ENCODE measurements around the gene MYO1D. TPM values are rescaled to one million over a fixed set of nuclear protein-coding genes. Genes with fewer than 3 reads are reported as not detected.
"Not testable (repeated sequence)": the region's sequence is repeated elsewhere in the genome, so short reads cannot be mapped to it uniquely, and the experiment has no call there.

Gene MYO1D
- polyA plus RNA-seq, 1 donor from 2014 or later = 11.6 TPM

DNA sequence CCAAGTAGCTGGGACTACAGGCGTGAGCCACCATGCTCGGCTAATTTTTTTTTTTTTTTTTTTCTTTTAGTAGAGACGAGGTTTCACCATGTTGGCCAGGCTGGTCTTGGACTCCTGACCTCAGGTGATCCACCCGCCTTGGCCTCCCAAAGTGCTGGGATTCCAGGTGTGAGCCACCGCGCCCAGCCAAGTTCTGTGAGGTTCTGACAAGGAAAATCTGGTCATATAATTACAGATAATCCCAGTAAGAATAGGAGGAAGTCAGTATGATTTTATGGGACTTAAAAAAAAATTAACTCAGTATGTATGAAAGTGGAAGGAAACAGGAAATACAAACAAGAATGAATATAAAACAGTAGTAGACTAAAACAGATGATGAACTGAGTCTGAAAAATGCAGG is 426.5 kb downstream of the MYO1D start:
- H3K27ac Mint-ChIP-seq, H3K9me3 Mint-ChIP-seq, H3K4me3 Mint-ChIP-seq, H3K36me3 Mint-ChIP-seq, H3K27me3 Mint-ChIP-seq: not testable (repeated sequence)
- peaks cover 13 to 28% (median 21%) of the 10 kb centered on the region in 3 donors for H3K4me1 Mint-ChIP-seq

DNA sequence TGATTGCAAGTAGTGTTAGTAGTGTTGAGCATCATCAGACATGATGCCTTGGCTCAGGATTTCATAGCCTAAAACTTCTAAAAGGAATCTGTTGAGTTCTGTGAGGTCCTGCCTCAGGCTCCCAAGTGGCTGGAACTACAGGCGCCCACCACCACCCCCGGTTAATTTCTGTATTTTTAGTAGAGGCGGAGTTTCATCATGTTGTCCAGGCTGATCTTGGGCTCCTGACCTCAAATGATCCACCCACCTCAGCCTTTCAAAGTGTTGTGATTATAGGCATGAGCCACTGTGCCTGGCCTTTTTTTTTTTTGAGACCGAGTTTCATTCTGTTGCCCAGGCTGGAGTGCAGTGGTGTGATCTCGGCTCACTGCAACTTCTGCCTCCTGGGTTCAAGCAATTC is 427.0 kb downstream of the MYO1D start:
- peaks cover 13 to 25% (median 22%) of the 10 kb centered on the region in 3 donors for H3K4me1 Mint-ChIP-seq
- peaks cover 7% of the 10 kb centered on the region for H3K36me3 Mint-ChIP-seq
- H3K27me3 Mint-ChIP-seq = no peaks in the 10 kb centered on the region
- no peak overlapping the region for H3K27ac Mint-ChIP-seq
- no peak overlapping the region for H3K4me3 Mint-ChIP-seq
- H3K9me3 Mint-ChIP-seq = no peaks in the 10 kb centered on the region

DNA sequence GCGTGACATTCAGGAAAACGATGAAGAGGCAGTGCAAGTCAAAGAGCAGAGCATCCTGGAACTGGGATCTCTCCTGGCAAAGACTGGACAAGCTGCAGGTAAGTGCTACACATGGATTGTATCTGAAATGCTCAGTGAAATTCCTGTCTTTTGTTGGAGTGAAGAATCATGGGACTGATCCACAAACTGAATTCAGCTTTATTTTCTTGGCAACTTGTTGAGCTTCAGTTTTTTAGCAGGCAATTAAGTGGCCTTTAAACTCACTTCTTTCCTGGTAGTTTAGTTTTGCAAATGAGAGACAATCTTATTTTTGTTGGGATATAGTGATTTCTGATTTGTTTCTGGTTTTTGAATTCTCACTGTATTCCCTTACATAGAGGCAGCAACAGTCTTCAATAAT is 430.0 kb downstream of the MYO1D start:
- H3K4me3 Mint-ChIP-seq = peak overlapping the region in 3 of 4 donors; percentile 36 to 65 (median 53)
- peak overlapping the region in 1 of 3 donors; percentile 54 for H3K27ac Mint-ChIP-seq
- H3K4me1 Mint-ChIP-seq = peaks cover 17 to 28% (median 24%) of the 10 kb centered on the region in 3 donors
- H3K36me3 Mint-ChIP-seq = peaks cover 7% of the 10 kb centered on the region
- H3K9me3 Mint-ChIP-seq = no peaks in the 10 kb centered on the region
- peaks cover 1% of the 10 kb centered on the region for H3K27me3 Mint-ChIP-seq

DNA sequence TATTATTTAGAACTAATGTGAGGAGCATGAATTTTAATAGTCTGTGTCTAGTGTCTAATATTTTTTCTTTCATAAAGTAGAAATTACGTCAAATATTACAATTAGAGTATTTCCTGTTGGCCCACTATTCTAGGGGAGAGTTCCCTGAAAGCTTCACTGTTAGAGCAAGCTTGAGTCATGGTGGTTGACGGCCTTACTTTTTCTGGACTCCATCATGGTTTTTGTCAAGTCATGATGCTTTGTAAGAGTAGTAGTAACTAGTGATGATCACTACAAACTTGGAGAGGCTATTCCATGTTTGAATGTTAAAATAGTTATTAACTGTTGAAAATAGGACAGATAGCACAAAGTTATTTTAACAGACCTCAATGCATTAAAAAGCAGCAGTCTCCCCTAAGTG is 431.0 kb downstream of the MYO1D start:
- H3K4me1 Mint-ChIP-seq = peaks cover 17 to 29% (median 27%) of the 10 kb centered on the region in 3 donors
- peaks cover 7% of the 10 kb centered on the region for H3K36me3 Mint-ChIP-seq
- H3K9me3 Mint-ChIP-seq = no peaks in the 10 kb centered on the region
- peak overlapping the region in 1 of 3 donors; percentile 1 for H3K27ac Mint-ChIP-seq
- H3K27me3 Mint-ChIP-seq = peaks cover 1% of the 10 kb centered on the region
- peak overlapping the region; percentile 65 to 91 (median 88) for H3K4me3 Mint-ChIP-seq

DNA sequence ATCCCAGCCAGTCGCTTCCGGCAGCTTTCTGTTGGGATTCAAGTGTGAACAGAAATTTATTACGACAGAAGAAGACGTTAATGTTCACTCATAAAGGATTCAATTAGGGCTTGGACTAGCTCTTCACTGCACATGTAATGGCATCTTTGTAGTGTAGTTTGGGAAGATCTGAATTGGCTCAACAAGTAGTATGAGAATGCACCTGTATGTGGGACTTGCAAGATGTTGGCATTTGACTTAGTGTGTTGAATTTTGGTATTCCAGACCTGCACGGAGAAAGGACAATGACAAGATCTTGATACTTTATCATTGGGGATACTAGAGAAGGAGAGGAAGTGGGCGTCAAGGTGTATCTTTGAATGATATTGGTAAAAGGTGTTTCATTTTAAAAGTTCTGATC is 431.4 kb downstream of the MYO1D start:
- peak overlapping the region in 2 of 3 donors; percentile 1 to 65 for H3K27ac Mint-ChIP-seq
- H3K9me3 Mint-ChIP-seq = no peaks in the 10 kb centered on the region
- H3K36me3 Mint-ChIP-seq = peaks cover 7% of the 10 kb centered on the region
- peak overlapping the region; percentile 65 to 91 (median 88) for H3K4me3 Mint-ChIP-seq
- peaks cover 1% of the 10 kb centered on the region for H3K27me3 Mint-ChIP-seq
- peaks cover 17 to 28% (median 28%) of the 10 kb centered on the region in 3 donors for H3K4me1 Mint-ChIP-seq

DNA sequence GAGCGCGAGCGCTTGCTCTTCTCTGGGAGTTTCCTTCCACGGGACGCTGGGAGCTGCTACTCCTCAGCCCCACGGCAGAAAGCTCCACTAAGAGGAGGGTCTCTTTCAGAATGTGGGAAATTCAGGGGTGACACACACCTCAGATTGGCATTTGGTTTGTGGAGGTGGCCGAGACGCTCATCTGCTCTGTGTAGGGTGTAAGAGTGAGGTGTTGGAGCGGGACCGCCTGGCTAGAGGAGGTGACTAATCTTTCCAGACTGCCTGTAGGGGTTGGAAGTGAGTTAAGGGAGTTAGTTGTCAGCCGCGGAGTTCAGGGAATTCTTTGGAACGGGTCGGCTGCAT is 431.9 kb downstream of the MYO1D start:
- H3K36me3 Mint-ChIP-seq = peaks cover 7% of the 10 kb centered on the region
- H3K9me3 Mint-ChIP-seq = no peaks in the 10 kb centered on the region

DNA sequence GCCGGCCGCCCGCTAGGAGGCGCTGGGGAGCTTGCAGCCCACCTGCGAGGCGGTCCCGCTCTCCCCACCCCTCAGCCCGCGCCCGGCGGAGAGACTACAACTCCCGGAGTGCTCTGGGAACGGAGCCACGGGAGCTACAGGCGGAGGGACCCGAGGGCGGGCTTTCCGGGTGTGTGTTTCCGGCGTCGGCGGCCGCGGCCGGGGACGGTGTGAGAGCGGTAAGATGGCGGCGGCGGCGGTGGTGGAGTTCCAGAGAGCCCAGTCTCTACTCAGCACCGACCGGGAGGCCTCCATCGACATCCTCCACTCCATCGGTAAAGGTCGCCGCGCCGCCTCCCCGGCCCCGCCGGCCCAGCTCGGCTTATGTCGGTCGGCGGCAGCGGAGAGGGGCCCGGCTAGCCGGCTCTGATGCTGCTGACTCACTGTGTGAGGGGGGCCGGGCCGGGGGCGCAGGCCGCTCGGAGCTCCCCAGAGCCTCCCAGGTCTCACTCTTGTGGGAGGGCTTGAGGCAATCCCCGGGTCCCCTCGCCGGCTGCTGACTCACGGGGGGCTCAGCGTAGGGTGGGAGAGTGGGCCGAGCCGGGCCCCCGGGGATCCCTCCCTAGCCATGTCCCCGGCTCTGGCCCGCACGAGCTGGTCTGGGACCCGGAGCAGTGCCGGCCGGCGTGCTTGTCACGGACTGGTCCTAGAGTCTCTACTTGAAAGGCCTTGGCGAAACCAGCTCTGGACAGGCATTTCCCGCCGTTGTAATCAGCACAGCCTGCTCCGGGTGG is 432.4 kb downstream of the MYO1D start, which contains the start of gene PSMD11:
Gene PSMD11, plus strand, starts transcription at position 210 of the 773 bp plus-strand sequence. Its CDS starts 14 bp downstream, at position 224.
- H3K4me3 Mint-ChIP-seq = peak within 1 kb of the TSS; percentile 65 to 91 (median 88)
- peaks cover 1% of the 10 kb centered on the region for H3K27me3 Mint-ChIP-seq
- H3K9me3 Mint-ChIP-seq = no peaks in the 10 kb centered on the region
- H3K36me3 Mint-ChIP-seq = peaks cover 7% of the 10 kb centered on the region
- H3K27ac Mint-ChIP-seq = peak within 1 kb of the TSS; percentile 56 to 82 (median 71)
- H3K4me1 Mint-ChIP-seq = peaks cover 15 to 27% (median 25%) of the 10 kb centered on the region in 3 donors

More for the DNA sequence above, 431.9 kb downstream of the MYO1D start:
- peaks cover 15 to 28% (median 27%) of the 10 kb centered on the region in 3 donors for H3K4me1 Mint-ChIP-seq
- H3K4me3 Mint-ChIP-seq = peak overlapping the region; percentile 65 to 91 (median 88)
- peaks cover 1% of the 10 kb centered on the region for H3K27me3 Mint-ChIP-seq
- peak overlapping the region; percentile 1 to 71 (median 65) for H3K27ac Mint-ChIP-seq

DNA sequence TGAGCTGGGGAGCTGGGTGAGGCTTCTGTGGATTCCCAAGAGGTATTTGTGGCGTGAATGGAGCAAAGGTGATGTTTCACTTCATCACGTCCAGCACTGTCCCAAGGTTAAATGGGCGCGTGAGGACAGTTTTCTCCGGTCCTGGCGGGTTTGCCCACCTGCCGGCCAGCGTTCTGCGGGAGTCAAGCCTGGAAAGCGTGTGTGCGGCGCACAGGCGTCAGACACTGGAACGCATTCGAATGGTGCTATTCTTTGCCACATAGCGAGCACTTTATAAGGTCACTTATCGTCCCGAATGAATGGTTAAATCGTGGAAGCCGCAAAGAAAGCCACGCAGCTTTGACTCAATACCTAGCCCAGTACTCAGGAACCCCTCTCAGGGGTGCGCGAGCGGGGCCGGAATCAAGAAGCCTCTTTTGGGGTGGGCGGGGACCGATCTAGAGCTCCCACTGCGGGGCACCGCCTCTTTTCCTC is 433.1 kb downstream of the MYO1D start:
- peaks cover 15 to 27% (median 22%) of the 10 kb centered on the region in 3 donors for H3K4me1 Mint-ChIP-seq
- peak overlapping the region; percentile 65 to 91 (median 88) for H3K4me3 Mint-ChIP-seq
- peaks cover 1% of the 10 kb centered on the region for H3K27me3 Mint-ChIP-seq
- no peaks in the 10 kb centered on the region for H3K9me3 Mint-ChIP-seq
- H3K27ac Mint-ChIP-seq = peak overlapping the region; percentile 56 to 82 (median 59)
- H3K36me3 Mint-ChIP-seq = peaks cover 7% of the 10 kb centered on the region

Other genes with a start within 250 kb of the MYO1D start
- not detected for gene TMEM98, start 51.0 kb upstream of the MYO1D start, polyA plus RNA-seq
- 0.41 TPM for gene SPACA3, start 114.7 kb upstream of the MYO1D start, polyA plus RNA-seq